Adipose tissue (tissue), 3 donors: ENCODE data around the gene ZNF488. TPM values are rescaled to one million over a fixed set of nuclear protein-coding genes. Genes with fewer than 3 reads are reported as not detected.

Experiments
- H3K27ac ChIP-seq: one replicate; pipeline ENCODE4 v1.5.1; 2013; ENCODE audit warnings: low read depth, low read length
- whole genome bisulfite sequencing, 3 donors: extraction: QIAGEN DNeasy Blood & Tissue Kit; methylation state at CpG; one replicate each; pipeline ENCODE4 v1.1.7; 2013; 5-methylcytosine and 5-hydroxymethylcytosine counted together
- polyA plus RNA-seq, 3 donors: library from polyadenylated mRNA; stranded (reverse); fragments of 200-250 nt; gene quantifications; one replicate each; pipeline ENCODE4 v1.2.3, GENCODE V29; 2013
- donor health status: healthy with polysubstance abuse.
- donor health status: Bipolar disorder and iron deficiency.
- donor health status: healthy.

ZNF488 gene
- polyA plus RNA-seq, 3 donors, result 0.06 TPM; not detected in 1

DNA sequence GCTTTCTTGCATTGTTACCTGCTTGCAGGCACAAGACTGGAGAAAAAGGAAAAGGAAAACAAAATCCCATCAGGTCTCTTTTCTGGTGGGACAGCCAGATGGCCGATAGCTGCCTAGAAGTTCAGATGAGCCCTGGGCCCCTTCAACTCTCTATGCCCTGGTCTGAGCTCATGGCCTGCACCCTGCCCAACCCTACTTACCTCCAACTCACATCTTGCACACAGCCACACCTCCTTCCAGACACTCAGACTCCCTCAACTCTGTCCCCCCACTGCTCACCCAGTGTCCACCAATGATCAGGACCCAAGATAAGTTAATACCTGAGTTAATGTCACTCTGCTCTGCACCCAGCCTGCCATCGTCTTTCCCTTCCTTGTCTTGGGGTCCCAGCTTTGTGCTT, 25.0 kb downstream of the ZNF488 start:
- 89 to 97% (median 92%) methylated on average over 2 of the region's 2 CpGs for WGBS, 3 donors

DNA sequence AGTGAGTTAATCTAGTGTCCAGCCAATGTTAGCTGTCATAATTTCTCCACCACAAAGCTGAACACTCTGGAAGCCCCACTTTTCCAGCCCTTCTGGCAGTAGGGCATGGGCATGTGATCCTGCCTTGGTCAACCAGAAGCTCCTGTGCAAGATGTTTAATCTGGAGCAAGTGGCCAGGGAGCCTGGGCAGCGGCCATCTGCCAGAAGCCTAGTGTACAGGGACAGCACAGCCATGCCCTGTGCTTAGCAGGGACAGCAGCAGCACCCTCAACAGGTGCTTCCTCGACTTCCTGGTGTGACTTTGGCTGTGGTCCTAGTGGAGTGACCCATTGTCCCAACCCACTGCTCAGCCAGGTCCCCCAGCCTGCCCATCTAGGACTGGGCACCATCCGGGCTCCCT, 25.6 kb downstream of the ZNF488 start:
- 81 to 90% (median 89%) methylated on average over 3 of the region's 3 CpGs for WGBS, 3 donors
- H3K27ac ChIP-seq, result no peak overlapping the region

More for the DNA sequence above, 25.0 kb downstream of the ZNF488 start:
- no peak overlapping the region for H3K27ac ChIP-seq

DNA sequence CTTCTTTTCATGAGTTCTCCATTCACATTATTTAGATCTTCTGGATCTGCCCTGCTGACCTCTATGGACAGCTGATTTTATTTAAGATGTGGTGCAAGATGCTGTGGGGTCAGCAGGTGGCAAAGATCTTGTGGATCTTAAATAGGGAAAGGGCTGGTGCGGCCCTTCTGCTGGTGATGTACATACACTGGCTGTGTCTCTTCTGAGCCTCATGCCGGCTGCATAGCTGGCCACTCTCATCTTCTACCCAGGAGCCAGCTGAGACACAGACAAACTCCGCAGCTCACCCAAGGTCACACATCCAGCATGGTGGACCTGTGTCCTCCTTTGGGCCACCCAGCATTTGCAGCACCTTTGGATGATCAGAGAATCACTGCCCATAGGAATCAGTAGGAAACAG, 26.2 kb downstream of the ZNF488 start:
- H3K27ac ChIP-seq, result no peak overlapping the region
- 93 to 96% (median 94%) methylated on average over 3 of the region's 3 CpGs for WGBS, 3 donors

DNA sequence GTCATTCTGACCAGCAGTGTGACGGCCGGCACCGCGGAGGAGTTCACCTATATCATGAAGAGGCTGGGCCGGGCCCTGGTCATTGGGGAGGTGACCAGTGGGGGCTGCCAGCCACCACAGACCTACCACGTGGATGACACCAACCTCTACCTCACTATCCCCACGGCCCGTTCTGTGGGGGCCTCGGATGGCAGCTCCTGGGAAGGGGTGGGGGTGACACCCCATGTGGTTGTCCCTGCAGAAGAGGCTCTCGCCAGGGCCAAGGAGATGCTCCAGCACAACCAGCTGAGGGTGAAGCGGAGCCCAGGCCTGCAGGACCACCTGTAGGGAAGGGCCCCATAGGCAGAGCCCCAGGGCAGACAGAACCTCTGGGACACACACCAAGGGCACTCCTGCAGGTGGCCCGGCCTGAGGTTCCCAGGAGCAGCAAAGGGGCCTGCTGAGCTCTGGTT, 26.9 kb downstream of the ZNF488 start:
- H3K27ac ChIP-seq, result no peak overlapping the region
- 94 to 97% (median 95%) methylated on average over 12 of the region's 12 CpGs for WGBS, 3 donors

GRCh38 chr10:47356708-47357107, 27.4 kb downstream of the ZNF488 start:
- 82 to 87% (median 82%) methylated on average over 5 of the region's 5 CpGs for WGBS, 3 donors
- no peak overlapping the region for H3K27ac ChIP-seq

DNA sequence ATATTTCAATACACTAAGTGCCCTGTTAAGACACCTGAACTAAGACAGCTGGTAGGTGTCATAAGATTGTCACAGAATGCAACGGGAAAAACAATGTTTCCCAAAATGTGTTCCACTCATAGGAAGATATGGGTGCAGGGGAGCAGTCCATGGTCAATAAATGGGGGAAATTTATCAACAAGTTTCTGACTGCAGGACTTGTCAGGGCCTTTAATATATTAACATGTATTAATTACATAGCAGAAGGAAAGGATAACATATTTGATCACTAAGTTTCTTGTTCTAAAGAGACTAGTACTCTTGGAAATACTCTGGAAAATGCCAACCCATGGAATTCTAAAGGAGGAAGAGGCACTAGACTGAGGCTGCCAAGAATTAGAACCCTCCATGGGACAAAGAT, 29.2 kb downstream of the ZNF488 start:
- 78 to 91% (median 81%) methylated on average over 1 of the region's 1 CpG for WGBS, 3 donors
- H3K27ac ChIP-seq, result no peak overlapping the region

- WGBS, 3 donors, result 55 to 74% (median 66%) methylated on average over 4 of the region's 4 CpGs
- H3K27ac ChIP-seq, result no peak overlapping the region
Measured at GRCh38 chr10:47354165-47354564, 29.9 kb downstream of the ZNF488 start.

DNA sequence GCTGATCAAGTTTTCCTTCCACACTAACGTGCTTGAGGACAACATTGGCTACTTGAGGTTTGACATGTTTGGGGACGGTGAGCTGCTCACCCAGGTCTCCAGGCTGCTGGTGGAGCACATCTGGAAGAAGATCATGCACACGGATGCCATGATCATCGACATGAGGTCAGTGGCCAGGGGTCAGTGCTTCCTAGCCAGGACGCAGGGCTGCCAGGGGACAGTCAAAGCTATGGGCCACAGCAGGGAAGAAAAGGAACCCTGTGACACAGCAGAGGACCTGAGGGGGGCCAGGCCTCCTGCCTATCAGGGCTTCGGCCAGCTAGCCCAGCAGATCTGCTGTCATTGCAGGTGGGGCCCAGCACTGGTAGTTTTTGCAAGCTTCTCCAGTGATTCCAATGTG, 30.7 kb downstream of the ZNF488 start:
- 89 to 90% (median 89%) methylated on average over 6 of the region's 6 CpGs for WGBS, 3 donors
- H3K27ac ChIP-seq, result no peak overlapping the region

GRCh38 chr10:47351899-47352815, 31.9 kb downstream of the ZNF488 start:
- H3K27ac ChIP-seq, result no peak overlapping the region
- 81 to 83% (median 82%) methylated on average over 14 of the region's 14 CpGs for WGBS, 3 donors

GRCh38 chr10:47350671-47351640, 33.1 kb downstream of the ZNF488 start:
- 94 to 95% (median 95%) methylated on average over 39 of the region's 39 CpGs for WGBS, 3 donors
- no peak overlapping the region for H3K27ac ChIP-seq

GRCh38 chr10:47349941-47350371, 34.1 kb downstream of the ZNF488 start:
- 95 to 97% (median 97%) methylated on average over 31 of the region's 31 CpGs for WGBS, 3 donors
- H3K27ac ChIP-seq, result no peak overlapping the region

DNA sequence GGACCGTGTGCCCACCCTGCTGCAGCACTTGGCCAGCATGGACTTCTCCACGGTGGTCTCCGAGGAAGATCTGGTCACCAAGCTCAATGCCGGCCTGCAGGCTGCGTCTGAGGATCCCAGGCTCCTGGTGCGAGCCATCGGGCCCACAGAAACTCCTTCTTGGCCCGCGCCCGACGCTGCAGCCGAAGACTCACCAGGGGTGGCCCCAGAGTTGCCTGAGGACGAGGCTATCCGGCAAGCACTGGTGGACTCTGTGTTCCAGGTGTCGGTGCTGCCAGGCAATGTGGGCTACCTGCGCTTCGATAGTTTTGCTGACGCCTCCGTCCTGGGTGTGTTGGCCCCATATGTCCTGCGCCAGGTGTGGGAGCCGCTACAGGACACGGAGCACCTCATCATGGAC, 34.6 kb downstream of the ZNF488 start:
- WGBS, 3 donors, result 92 to 94% (median 93%) methylated on average over 22 of the region's 22 CpGs
- H3K27ac ChIP-seq, result no peak overlapping the region

- H3K27ac ChIP-seq, result no peak overlapping the region
- 90 to 91% (median 91%) methylated on average over 36 of the region's 36 CpGs for WGBS, 3 donors
Measured at GRCh38 chr10:47348661-47349470, 35.2 kb downstream of the ZNF488 start.

GRCh38 chr10:47348138-47348651, 35.9 kb downstream of the ZNF488 start, which contains the start of gene RBP3:
Gene RBP3 (plus strand): TSS chr10:47348363. CDS start chr10:47348485, 122 bp downstream.
- WGBS, 3 donors, result 84 to 90% (median 88%) methylated on average over 5 of the region's 5 CpGs
- no peak within 1 kb of the TSS for H3K27ac ChIP-seq

GRCh38 chr10:47347303-47347675, 36.8 kb downstream of the ZNF488 start:
- 75 to 78% (median 76%) methylated on average over 4 of the region's 4 CpGs for WGBS, 3 donors
- no peak overlapping the region for H3K27ac ChIP-seq

DNA sequence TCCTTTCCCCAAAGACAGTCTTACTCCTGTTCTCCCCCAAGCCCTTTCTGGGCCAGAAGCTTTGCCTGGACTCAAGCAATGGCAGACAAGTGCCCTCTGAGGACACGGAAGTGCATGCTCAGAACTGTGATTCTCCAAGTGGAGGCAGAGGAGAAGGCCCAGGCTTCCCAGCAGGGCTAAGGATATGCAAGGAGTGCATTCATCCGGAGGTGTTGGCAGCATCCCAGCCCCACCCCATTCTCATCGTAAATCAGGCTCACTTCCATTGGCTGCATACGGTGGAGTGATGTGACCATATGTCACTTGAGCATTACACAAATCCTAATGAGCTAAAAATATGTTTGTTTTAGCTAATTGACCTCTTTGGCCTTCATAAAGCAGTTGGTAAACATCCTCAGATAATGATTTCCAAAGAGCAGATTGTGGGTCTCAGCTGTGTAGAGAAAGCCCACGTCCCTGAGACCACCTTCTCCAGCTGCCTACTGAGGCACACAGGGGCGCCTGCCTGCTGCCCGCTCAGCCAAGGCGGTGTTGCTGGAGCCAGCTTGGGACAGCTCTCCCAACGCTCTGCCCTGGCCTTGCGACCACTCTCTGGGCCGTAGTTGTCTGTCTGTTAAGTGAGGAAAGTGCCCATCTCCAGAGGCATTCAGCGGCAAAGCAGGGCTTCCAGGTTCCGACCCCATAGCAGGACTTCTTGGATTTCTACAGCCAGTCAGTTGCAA, 37.4 kb downstream of the ZNF488 start:
- 73 to 83% (median 77%) methylated on average over 13 of the region's 13 CpGs for WGBS, 3 donors
- H3K27ac ChIP-seq, result no peak overlapping the region
